GM20000 (cell line): Measurements from ENCODE around the gene RGS6.

Experiments
- DNase-seq: peaks from one replicate; pipeline ENCODE4 v3.0.0; 2012; ENCODE audit warnings: low spot score
- CTCF ChIP-seq: IDR thresholded peaks from 2 replicates; pipeline ENCODE4 v1.5.1; 2012; ENCODE audit warnings: mild to moderate bottlenecking, control low read depth; ENCODE audit errors: extremely low read depth, missing control alignments

The RGS6 gene

GRCh38 chr14:72154645-72155378 is 222.6 kb downstream of the RGS6 start:
- no peak for TF ChIP-seq CTCF
- no peak for DNase-seq

GRCh38 chr14:72155379-72155993 is 223.3 kb downstream of the RGS6 start:
- no peak for DNase-seq

GRCh38 chr14:72164420-72165228 is 232.4 kb downstream of the RGS6 start:
- DNase-seq: no peak
- no peak for TF ChIP-seq CTCF

More at GRCh38 chr14:72155379-72155993, 223.3 kb downstream of the RGS6 start:
- no peak for TF ChIP-seq CTCF

GRCh38 chr14:72165229-72165698 is 233.0 kb downstream of the RGS6 start:
- TF ChIP-seq CTCF: no peak

GRCh38 chr14:72169521-72169920 is 237.3 kb downstream of the RGS6 start:
- no peak for TF ChIP-seq CTCF
- no peak for DNase-seq

More at GRCh38 chr14:72165229-72165698, 233.0 kb downstream of the RGS6 start:
- DNase-seq: no peak

GRCh38 chr14:72172049-72172448 is 239.8 kb downstream of the RGS6 start:
- no peak for TF ChIP-seq CTCF
- DNase-seq: no peak

GRCh38 chr14:72172597-72172996 is 240.4 kb downstream of the RGS6 start:
- TF ChIP-seq CTCF: no peak
- DNase-seq: no peak
